Stimulated activated memory B cell treated with anti-CD40 and anti-IgM and Interleukin-4, amounts not matched to agents 10 μg/mL and 1 μg/mL and 100 μg/mL, for 72 hours (primary cell): ENCODE data around the gene DOK5.
A peak's percentile ranks its signal among the peaks of the same experiment; 100 is the strongest.

ENCODE experiments used
- ATAC-seq: fragments of 150-1000 bp; cut with Tn5 transposase; 2 replicates; pipeline ENCODE4 v1.10.0; 2021
- H3K27ac Mint-ChIP-seq: one replicate; pipeline ENCODE4 v1.8.0; 2022; ENCODE audit warnings: mild to moderate bottlenecking, mixed read lengths
- H3K27me3 Mint-ChIP-seq: one replicate; pipeline ENCODE4 v1.8.0; 2022; ENCODE audit warnings: mixed read lengths
- H3K36me3 Mint-ChIP-seq: one replicate; pipeline ENCODE4 v1.8.0; 2022; ENCODE audit warnings: mixed read lengths
- H3K4me1 Mint-ChIP-seq: one replicate; pipeline ENCODE4 v1.8.0; 2022; ENCODE audit warnings: mixed read lengths
- H3K4me3 Mint-ChIP-seq: one replicate; pipeline ENCODE4 v1.8.0; 2022; ENCODE audit warnings: mild to moderate bottlenecking, moderate library complexity, mixed read lengths
- H3K9me3 Mint-ChIP-seq: one replicate; pipeline ENCODE4 v1.8.0; 2022; ENCODE audit warnings: mixed read lengths

Gene DOK5

GRCh38 chr20:54680872-54681619 is 205.7 kb downstream of the DOK5 start:
- no peak overlapping the region for H3K27ac Mint-ChIP-seq
- peaks cover 6% of the 10 kb centered on the region for H3K4me1 Mint-ChIP-seq
- no peak for ATAC-seq
- no peak overlapping the region for H3K4me3 Mint-ChIP-seq
- no peaks in the 10 kb centered on the region for H3K36me3 Mint-ChIP-seq
- no peaks in the 10 kb centered on the region for H3K9me3 Mint-ChIP-seq
- peaks cover 12% of the 10 kb centered on the region for H3K27me3 Mint-ChIP-seq

GRCh38 chr20:54681869-54682268 is 206.5 kb downstream of the DOK5 start:
- peaks cover 7% of the 10 kb centered on the region for H3K27me3 Mint-ChIP-seq
- ATAC-seq = no peak

DNA sequence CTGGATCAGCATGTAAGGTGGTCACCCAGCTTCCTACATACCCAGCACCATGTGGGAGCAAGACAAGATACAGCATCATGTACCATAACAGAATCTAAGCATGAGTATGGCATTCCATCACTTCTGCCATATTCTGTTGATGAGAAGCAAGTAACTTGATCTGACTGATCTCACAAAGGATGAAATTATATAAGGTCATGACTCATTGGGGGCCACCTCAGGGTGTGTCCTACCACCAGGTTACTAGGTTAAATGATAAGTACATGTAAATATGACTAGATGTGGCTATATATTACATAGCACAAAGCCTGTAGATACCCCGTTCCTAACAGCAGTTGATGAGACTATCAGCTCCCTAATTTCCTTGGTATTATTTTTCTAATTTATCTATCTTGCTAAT is 213.1 kb downstream of the DOK5 start:
- peak; percentile 26 for ATAC-seq
- no peak overlapping the region for H3K27ac Mint-ChIP-seq
- no peaks in the 10 kb centered on the region for H3K36me3 Mint-ChIP-seq
- no peaks in the 10 kb centered on the region for H3K9me3 Mint-ChIP-seq
- no peaks in the 10 kb centered on the region for H3K27me3 Mint-ChIP-seq
- H3K4me3 Mint-ChIP-seq = no peak overlapping the region
- no peaks in the 10 kb centered on the region for H3K4me1 Mint-ChIP-seq

More at GRCh38 chr20:54681869-54682268, 206.5 kb downstream of the DOK5 start:
- peaks cover 6% of the 10 kb centered on the region for H3K4me1 Mint-ChIP-seq
- no peaks in the 10 kb centered on the region for H3K9me3 Mint-ChIP-seq
- H3K27ac Mint-ChIP-seq = no peak overlapping the region
- H3K36me3 Mint-ChIP-seq = no peaks in the 10 kb centered on the region
- no peak overlapping the region for H3K4me3 Mint-ChIP-seq

DNA sequence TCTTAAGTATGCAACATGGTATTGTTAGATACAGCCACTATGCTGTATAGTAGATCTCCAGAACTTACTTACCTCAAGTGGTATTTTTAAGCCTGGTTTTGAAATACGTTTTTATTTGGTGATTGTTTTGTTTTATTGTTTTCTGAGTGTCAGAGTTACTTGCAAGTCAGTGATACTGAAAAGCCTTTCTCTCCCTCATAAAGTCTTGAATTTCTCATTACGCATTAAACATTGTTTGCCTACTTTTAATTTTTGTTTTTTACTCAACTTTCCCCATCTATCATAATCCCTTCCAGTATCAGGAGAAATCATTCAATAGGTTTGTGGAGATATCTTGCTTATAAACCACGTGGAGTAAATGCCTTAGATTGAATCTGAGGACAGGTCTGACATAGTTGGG is 214.9 kb downstream of the DOK5 start:
- Mint-ChIP-seq H3K27ac (no peak overlapping the region), H3K27me3 (no peaks in the 10 kb centered on the region), H3K36me3 (no peaks in the 10 kb centered on the region), H3K4me3 (no peak overlapping the region), H3K9me3 (no peaks in the 10 kb centered on the region), H3K4me1 (no peaks in the 10 kb centered on the region)
- no peak for ATAC-seq

- Mint-ChIP-seq H3K4me3 (no peak overlapping the region), H3K27ac (no peak overlapping the region), H3K4me1 (no peaks in the 10 kb centered on the region), H3K9me3 (no peaks in the 10 kb centered on the region), H3K36me3 (no peaks in the 10 kb centered on the region), H3K27me3 (no peaks in the 10 kb centered on the region)
- ATAC-seq = no peak
These were observed 215.9 kb downstream of the DOK5 start for GRCh38 chr20:54691327-54691726.

GRCh38 chr20:54692168-54692887 is 216.9 kb downstream of the DOK5 start:
- Mint-ChIP-seq H3K27ac (no peak overlapping the region), H3K27me3 (no peaks in the 10 kb centered on the region), H3K4me1 (no peaks in the 10 kb centered on the region), H3K4me3 (no peak overlapping the region), H3K36me3 (no peaks in the 10 kb centered on the region), H3K9me3 (no peaks in the 10 kb centered on the region)
- no peak for ATAC-seq

DNA sequence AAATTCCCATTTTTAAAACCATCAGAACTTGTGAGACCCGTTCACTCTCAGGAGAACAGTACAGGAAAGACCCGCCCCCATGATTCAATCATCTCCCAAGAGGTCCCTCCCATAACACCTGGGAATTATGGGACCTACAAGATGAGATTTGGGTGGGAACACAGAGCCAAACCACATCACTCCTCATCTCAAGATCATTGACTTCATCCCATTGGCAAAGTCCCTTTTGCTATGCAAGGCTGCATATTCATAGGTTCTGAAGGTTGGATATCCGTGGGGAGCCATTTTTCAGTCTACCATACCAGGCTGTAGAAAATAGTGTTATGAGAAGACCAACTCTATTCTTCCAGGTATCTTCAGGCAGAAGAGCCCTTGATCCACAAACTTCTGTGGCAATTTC is 219.1 kb downstream of the DOK5 start:
- Mint-ChIP-seq H3K36me3 (no peaks in the 10 kb centered on the region), H3K27ac (no peak overlapping the region), H3K27me3 (no peaks in the 10 kb centered on the region), H3K9me3 (no peaks in the 10 kb centered on the region), H3K4me1 (no peaks in the 10 kb centered on the region), H3K4me3 (no peak overlapping the region)
- no peak for ATAC-seq

DNA sequence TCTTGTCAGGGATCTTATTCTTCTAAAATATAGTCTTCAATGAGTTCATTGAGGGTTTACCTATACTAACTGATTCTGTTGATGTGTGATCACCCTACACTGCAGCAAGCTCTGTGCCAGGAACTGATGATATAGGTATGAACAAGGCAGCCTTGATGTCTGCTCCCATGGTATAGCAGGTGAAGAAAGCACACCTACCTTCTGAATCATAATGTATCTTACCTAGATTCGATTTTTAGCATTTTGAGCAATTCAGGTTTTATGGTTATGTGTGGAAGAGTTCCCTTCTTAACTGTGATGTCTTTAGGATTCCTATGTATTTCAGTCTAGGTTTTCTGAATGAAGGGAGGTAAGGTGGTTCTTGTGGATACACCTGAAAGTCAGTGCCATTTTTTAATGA is 223.0 kb downstream of the DOK5 start:
- Mint-ChIP-seq H3K36me3 (no peaks in the 10 kb centered on the region), H3K27me3 (peaks cover 4% of the 10 kb centered on the region), H3K4me1 (no peaks in the 10 kb centered on the region), H3K27ac (no peak overlapping the region), H3K9me3 (no peaks in the 10 kb centered on the region), H3K4me3 (no peak overlapping the region)
- no peak for ATAC-seq
